ENCODE results near the gene DEDD. TPM values are rescaled to one million over a fixed set of nuclear protein-coding genes. Genes with fewer than 3 reads are reported as not detected.

Gene DEDD
- total RNA-seq, 1 experiment from 2014 or later = 39.2 TPM

GRCh38 chr1:161080441-161081405 is 51.7 kb downstream of the DEDD start:
- H3K9me3 ChIP-seq (ENCODE audit: low read length) = no peaks in the 10 kb centered on the region
- peaks cover 50% of the 10 kb centered on the region for H3K4me1 ChIP-seq (ENCODE audit: insufficient read depth, low read length)
- TF ChIP-seq EZH2phosphoT487 (IDR thresholded peaks at IDR 0.05; ENCODE audit: borderline replicate concordance, low read length) = no peak
- TF ChIP-seq EZH2 (IDR thresholded peaks at IDR 0.05; ENCODE audit: low read length, unreplicated experiment) = no peak
- no peak for TF ChIP-seq CTCF (conservative IDR thresholded peaks at IDR 0.05; ENCODE audit: low read depth, low read length)
- POLR2A ChIA-PET (ENCODE audit: unreplicated experiment) = interaction anchor here (0.6 kb wide), 1 partner anchor 59 kb away, joined by 3 read pairs; no protein-coding TSS in a partner anchor
- no peak overlapping the region for H2AFZ ChIP-seq (ENCODE audit: low read length)
- no peak overlapping the region for H3K9ac ChIP-seq (ENCODE audit: low read length)
- H3K9me2 ChIP-seq (replicated peaks; ENCODE audit: low read length) = no peaks in the 10 kb centered on the region
- no peaks in the 10 kb centered on the region for H4K20me1 ChIP-seq (ENCODE audit: low read length)
- H3K4me2 ChIP-seq (ENCODE audit: low read length) = no peak overlapping the region
- DNase-seq (no peak), ATAC-seq (no peak)
- intact Hi-C loops (cut with micrococcal nuclease) = no loop called here
- BruUV-seq (replicated peaks) = no TSS peak
- H3K4me3 ChIP-seq (ENCODE audit: low read length) = no peak overlapping the region
- H3K36me3 ChIP-seq (ENCODE audit: low read depth, low read length) = no peaks in the 10 kb centered on the region
- H3K27me3 ChIP-seq (ENCODE audit: low read length) = no peaks in the 10 kb centered on the region
- no peaks in the 10 kb centered on the region for H3K79me2 ChIP-seq (ENCODE audit: low read length)
- H3F3A ChIP-seq (ENCODE audit: low read length, unreplicated experiment) = no peaks in the 10 kb centered on the region
- CTCF ChIA-PET = no interaction called here
- H3K27ac ChIP-seq (ENCODE audit: low read length) = no peak overlapping the region

- CTCF ChIA-PET = interaction anchor here (0.5 kb wide), 1 partner anchor 310 kb away, joined by 3 read pairs; no protein-coding TSS in a partner anchor
- BruUV-seq (replicated peaks) = no TSS peak
These were observed 52.9 kb downstream of the DEDD start for GRCh38 chr1:161079436-161080110.

More at GRCh38 chr1:161079436-161080110, 52.9 kb downstream of the DEDD start:
- Histone ChIP-seq H3K9ac (ENCODE audit: low read length) (no peak overlapping the region), H3K4me1 (ENCODE audit: insufficient read depth, low read length) (peaks cover 39% of the 10 kb centered on the region), H2AFZ (ENCODE audit: low read length) (no peak overlapping the region), H3F3A (ENCODE audit: low read length, unreplicated experiment) (no peaks in the 10 kb centered on the region), H3K36me3 (ENCODE audit: low read depth, low read length) (no peaks in the 10 kb centered on the region), H3K27me3 (ENCODE audit: low read length) (no peaks in the 10 kb centered on the region), H3K9me3 (ENCODE audit: low read length) (no peaks in the 10 kb centered on the region), H3K4me2 (ENCODE audit: low read length) (no peak overlapping the region), H3K27ac (ENCODE audit: low read length) (no peak overlapping the region), H3K9me2 (replicated peaks; ENCODE audit: low read length) (no peaks in the 10 kb centered on the region), H3K79me2 (ENCODE audit: low read length) (no peaks in the 10 kb centered on the region), H3K4me3 (ENCODE audit: low read length) (no peak overlapping the region), H4K20me1 (ENCODE audit: low read length) (no peaks in the 10 kb centered on the region)
- POLR2A ChIA-PET (ENCODE audit: unreplicated experiment) = no interaction called here
- ATAC-seq = no peak
- DNase-seq = no peak
- TF ChIP-seq EZH2phosphoT487 (IDR thresholded peaks at IDR 0.05; ENCODE audit: borderline replicate concordance, low read length) = no peak
- TF ChIP-seq CTCF (conservative IDR thresholded peaks at IDR 0.05; ENCODE audit: low read depth, low read length) = no peak
- no peak for TF ChIP-seq EZH2 (IDR thresholded peaks at IDR 0.05; ENCODE audit: low read length, unreplicated experiment)
- intact Hi-C loops (cut with micrococcal nuclease) = no loop called here

Data from PC-3 (cell line).